D721Med (cell line): Measurements from ENCODE around the gene DCTN1.
A peak's percentile ranks its signal among the peaks of the same experiment; 100 is the strongest.
"Not testable (repeated sequence)": the region's sequence is repeated elsewhere in the genome, so short reads cannot be mapped to it uniquely, and the experiment has no call there.

Experiments
- DNase-seq: peaks from one replicate; pipeline ENCODE4 v3.0.0; 2011; ENCODE audit warnings: low spot score; ENCODE audit not compliant: insufficient read length
- FAIRE-seq: peaks from 2 replicates; lab custom pipeline; 2011; peaks lifted over from hg19 to GRCh38; lab: Jason Lieb, UNC
- TF ChIP-seq, protein P1 (sequence below): IDR thresholded peaks from 2 replicates; pipeline ENCODE4 v1.5.1; 2012; ENCODE audit warnings: mild to moderate bottlenecking, control low read depth; ENCODE audit not compliant: insufficient read depth; ENCODE audit errors: missing control alignments

DCTN1 gene

DNA sequence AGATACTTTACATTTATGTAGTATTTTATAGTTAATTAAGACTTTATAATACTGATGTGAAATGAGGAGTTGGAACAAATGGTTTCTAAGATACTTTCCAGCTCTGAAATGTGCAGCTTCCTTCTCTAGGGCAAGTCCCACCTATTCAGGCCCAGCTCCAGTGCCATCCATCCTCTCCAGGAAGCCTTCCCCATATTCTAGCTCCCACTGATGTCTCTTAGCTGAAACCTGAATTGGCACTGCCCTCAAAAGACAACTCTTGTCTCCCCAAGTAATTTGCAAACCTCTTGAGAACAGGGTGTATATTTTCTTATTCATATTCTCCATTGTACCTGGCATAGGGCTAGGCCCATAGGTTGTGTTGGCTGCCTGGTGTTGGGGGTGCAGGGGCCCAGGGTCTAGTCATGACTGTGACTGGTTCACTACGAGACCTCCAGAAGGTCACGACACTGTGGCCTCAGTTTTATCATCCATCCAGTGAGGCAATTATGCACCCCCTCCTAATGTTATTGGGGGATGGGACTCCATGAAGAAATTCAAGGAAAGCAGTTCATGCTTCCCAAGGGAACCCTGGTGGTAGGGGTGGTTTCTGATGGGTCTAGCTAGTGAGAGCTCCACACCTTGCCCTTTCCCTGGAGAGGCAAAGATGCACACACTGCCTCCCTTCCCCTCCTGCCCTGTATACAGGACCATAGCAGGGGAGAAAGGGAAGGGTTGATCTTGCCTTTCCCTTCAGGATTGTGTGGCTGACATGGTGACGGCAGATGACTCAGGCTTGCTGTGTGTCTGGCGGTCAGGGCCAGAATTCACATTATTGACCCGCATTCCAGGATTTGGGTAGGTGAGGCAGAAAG lies 44.3 kb upstream of the DCTN1 start:
- DNase-seq, result no peak
- FAIRE-seq, result no peak
- TF ChIP-seq, protein P1, sequence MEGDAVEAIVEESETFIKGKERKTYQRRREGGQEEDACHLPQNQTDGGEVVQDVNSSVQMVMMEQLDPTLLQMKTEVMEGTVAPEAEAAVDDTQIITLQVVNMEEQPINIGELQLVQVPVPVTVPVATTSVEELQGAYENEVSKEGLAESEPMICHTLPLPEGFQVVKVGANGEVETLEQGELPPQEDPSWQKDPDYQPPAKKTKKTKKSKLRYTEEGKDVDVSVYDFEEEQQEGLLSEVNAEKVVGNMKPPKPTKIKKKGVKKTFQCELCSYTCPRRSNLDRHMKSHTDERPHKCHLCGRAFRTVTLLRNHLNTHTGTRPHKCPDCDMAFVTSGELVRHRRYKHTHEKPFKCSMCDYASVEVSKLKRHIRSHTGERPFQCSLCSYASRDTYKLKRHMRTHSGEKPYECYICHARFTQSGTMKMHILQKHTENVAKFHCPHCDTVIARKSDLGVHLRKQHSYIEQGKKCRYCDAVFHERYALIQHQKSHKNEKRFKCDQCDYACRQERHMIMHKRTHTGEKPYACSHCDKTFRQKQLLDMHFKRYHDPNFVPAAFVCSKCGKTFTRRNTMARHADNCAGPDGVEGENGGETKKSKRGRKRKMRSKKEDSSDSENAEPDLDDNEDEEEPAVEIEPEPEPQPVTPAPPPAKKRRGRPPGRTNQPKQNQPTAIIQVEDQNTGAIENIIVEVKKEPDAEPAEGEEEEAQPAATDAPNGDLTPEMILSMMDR, result no peak

DNA sequence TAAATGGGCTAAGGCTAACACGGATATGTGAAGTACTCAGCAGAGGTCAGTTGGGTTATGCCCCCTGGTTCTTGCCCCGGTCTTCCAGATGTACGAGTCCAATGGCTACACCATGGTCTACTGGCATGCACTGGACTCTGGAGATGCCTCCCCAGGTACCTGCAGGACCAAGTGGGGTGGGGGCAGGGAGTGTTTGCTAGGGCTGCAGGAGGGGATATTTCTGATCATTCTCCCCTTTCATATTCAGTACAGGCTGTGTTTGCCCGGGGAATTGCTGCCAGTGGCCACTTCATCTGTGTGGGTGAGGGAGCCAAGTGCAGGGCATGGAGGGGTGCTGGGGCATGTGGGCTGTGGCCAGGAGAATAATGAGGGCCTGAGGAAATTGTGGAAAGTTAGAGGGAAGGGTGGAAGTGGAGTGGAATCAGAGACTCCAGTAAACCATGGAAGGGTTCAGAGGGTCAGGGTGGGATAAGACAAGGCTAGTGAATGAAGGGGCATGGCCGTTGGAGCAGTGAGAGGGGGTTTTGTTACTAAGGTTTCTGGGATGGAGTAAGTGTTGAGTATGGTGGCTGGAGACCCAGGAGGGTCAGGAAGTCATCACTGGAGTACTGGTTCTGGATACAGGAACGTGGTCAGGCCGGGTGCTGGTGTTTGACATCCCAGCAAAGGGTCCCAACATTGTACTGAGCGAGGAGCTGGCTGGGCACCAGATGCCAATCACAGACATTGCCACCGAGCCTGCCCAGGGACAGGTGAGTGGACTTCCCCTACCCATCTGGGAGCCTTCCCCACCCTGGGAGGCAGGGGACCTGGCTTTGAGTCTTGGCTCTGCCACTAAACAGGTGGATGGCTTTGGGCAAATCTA lies 43.4 kb upstream of the DCTN1 start:
- TF ChIP-seq, protein P1, result no peak
- FAIRE-seq (no peak), DNase-seq (no peak)

DNA sequence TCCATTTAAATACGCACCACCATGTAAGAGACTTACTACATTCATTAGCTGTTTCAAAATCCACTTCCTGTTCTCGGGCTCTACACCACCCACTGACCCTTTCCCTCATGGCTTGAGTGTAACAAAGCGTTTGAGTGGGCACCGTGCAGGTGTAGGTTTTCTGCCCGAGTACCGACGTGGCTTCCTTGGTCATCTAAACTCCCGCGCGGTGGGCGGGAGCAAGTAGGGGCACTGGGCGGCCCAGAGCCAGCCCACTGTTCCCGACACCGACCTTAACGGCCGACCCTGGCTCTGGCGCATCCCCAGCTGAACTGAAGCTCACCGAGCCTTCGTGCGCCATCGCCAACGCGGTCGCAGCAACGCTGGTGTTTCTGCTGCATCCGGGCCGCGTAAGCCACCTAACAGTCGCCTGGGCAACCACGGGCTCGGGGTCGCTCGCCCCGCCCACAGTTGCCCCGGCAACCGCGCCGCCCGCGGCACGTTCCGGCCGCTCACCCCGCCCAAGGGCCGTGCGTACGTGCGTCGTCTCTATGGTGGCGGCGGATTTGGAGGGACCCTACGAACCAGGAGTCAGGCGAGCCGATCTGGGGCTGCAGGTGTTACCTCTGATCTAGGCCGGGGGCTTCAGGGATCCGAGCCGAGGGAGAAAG lies 41.2 kb upstream of the DCTN1 start, which contains the start of the genes C2orf81 and WDR54:
Gene C2orf81 (minus strand): TSS at position 399 of the 650 bp plus-strand sequence. CDS start 59 bp downstream, at position 340.
Gene WDR54 (plus strand): TSS at position 510 of the 650 bp plus-strand sequence. CDS start 424 bp downstream, outside the sequence.
- FAIRE-seq, result no peak
- TF ChIP-seq, protein P1, result no peak
- DNase-seq, result peak; percentile 93

DNA sequence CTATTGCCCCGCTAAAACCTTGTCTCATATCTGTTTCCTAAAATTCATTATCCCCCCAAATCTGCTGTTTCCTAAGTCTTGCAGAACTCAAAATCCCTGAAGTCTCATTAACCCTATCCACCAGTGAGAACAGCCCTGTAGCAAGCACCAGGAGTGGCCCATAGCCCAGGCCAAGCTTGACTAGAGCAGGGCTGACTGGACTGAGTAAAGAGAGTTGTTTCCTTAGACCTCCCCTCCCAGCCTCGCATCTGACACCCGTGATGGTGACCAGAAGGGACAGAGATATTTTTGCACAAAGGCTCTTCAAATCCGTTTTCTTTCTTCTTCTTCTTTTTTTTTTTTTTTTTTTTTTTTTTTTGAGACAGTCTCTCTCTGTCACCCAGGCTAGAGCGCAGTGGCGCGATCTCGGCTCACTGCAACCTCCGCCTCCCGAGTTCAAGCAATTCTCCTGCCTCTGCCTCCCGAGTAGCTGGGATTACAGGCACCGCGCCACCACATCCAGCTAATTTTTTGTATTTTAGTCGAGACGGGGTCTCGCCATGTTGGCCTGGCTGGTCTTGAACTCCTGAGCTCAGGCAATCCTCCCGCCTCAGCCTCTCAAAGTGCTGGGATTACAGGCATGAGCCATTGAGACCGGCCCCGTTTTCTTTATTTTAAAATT lies 40.5 kb upstream of the DCTN1 start:
- peak; percentile 11 for DNase-seq
- not testable (repeated sequence) for FAIRE-seq

DNA sequence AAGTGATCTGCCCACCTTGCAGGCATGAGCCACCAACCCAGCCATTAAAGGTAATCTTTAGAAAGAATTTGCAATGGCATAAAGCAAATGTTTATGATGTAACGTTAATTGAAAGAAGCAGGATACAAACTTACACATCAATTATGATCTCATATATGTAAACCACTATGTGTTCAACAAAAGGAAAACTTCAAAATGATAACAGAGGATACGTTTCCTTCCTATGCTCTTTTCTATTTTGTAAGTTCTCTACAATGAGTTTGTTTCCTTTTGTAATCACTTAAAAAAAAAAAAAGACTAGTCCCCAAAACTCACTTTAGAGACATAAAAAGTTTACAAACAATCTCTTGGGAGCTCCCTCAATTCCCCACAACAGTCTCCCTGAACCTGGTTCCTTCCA lies 39.9 kb upstream of the DCTN1 start:
- peak; percentile 1 for DNase-seq
- TF ChIP-seq, protein P1, result no peak
- FAIRE-seq, result no peak

DNA sequence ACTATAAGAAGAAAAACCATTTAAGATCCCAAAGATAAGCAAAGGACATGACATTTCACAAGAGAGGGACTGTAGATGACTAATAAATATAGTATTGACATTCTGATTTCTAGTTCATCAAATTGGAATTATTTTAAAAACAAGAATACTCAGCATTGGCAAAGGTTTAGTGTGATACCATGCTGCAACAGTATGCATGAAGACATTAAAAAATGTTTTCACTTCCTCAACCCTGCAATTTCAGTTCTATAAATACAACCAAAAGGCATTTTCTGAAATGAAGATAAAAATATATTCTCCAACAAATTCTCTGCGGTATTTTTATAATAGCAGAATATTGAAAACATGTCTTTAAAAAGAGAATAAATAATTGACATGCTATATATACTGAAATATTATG lies 39.2 kb upstream of the DCTN1 start:
- DNase-seq, result no peak
- TF ChIP-seq, protein P1, result no peak
- FAIRE-seq, result no peak
